ENCODE data around the gene SHROOM3. TPM values are rescaled to one million over a fixed set of nuclear protein-coding genes. Genes with fewer than 3 reads are reported as not detected.
A peak's percentile ranks its signal among the peaks of the same experiment; 100 is the strongest.

Gene SHROOM3
- total RNA-seq, 1 donor from 2014 or later, result 16.2 TPM

DNA sequence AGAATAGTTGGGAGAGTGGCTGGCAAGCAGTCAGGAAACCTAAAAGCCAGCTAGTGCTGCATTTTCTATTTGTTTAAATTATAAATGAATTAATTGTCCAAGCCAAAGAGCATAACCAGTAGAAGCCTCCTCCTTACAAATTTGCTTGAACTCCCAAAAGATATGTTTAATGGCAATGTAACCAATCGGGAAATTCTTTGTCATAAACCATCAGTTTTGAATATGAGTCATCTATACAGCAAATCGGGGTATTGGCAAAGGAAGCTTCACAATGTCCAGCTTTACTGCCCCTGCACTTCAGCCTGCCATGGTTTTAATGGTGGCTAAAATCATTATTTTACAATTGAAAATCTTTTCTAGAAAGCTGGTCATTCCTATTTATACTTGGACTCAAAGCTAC, 216.6 kb downstream of the SHROOM3 start:
- no peak for DNase-seq
- Histone ChIP-seq H3K27me3 (ENCODE audit: low read depth) (no peaks in the 10 kb centered on the region), H3K4me1 (peaks cover 18% of the 10 kb centered on the region), H3K4me3 (no peak overlapping the region), H3K36me3 (no peaks in the 10 kb centered on the region), H3K27ac (replicated peaks) (no peak overlapping the region), H3K9me3 (replicated peaks) (no peaks in the 10 kb centered on the region)
- intact Hi-C loops (cut with micrococcal nuclease), result no loop called here
- TF ChIP-seq, protein P1, sequence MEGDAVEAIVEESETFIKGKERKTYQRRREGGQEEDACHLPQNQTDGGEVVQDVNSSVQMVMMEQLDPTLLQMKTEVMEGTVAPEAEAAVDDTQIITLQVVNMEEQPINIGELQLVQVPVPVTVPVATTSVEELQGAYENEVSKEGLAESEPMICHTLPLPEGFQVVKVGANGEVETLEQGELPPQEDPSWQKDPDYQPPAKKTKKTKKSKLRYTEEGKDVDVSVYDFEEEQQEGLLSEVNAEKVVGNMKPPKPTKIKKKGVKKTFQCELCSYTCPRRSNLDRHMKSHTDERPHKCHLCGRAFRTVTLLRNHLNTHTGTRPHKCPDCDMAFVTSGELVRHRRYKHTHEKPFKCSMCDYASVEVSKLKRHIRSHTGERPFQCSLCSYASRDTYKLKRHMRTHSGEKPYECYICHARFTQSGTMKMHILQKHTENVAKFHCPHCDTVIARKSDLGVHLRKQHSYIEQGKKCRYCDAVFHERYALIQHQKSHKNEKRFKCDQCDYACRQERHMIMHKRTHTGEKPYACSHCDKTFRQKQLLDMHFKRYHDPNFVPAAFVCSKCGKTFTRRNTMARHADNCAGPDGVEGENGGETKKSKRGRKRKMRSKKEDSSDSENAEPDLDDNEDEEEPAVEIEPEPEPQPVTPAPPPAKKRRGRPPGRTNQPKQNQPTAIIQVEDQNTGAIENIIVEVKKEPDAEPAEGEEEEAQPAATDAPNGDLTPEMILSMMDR (IDR thresholded peaks at IDR 0.05; ENCODE audit: borderline replicate concordance), result no peak

DNA sequence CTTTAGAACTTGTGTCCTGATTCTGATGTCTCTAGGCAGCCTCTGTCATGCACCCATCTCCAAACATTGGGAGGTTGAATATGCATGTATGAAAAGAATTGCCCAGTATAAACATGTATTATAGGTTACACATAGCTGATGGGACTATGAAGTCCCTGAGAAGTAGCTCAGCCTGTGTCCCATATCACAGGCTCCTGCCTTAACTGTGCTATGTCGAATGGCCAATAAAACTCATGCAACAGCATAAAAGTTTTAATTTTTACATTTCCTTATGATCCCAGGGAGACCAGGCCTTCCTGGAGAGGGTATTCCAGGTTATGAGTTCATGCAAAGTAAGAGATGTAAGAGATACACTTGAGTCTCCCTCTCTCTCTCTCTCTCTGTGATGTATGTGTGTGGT, 217.4 kb downstream of the SHROOM3 start:
- no peak for DNase-seq
- no peak overlapping the region for H3K4me3 ChIP-seq
- TF ChIP-seq, protein P1 (IDR thresholded peaks at IDR 0.05; ENCODE audit: borderline replicate concordance), result no peak
- H3K27ac ChIP-seq (replicated peaks), result no peak overlapping the region
- H3K9me3 ChIP-seq (replicated peaks), result no peaks in the 10 kb centered on the region
- H3K4me1 ChIP-seq, result peaks cover 22% of the 10 kb centered on the region
- no peaks in the 10 kb centered on the region for H3K36me3 ChIP-seq
- intact Hi-C loops (cut with micrococcal nuclease), result no loop called here
- no peaks in the 10 kb centered on the region for H3K27me3 ChIP-seq (ENCODE audit: low read depth)

DNA sequence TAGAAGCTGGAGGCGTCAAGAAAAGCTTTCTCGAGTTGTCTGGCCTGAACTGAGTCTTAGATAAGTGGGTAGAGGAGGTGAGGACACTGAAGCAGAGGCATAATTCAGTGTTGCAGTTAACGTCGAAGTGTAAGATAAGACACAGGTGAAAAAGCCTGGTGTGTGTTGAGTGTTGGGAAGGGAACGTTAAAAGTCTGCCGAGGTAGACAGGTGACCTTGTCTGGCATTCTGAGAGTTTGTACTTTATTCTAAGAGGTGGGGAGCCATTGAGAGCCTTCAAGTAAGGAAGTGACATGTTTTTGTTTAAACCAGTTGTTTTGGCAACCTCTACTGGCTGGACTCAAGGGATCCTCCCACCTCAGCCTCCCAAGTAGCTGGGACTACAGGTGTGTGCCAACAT, 219.1 kb downstream of the SHROOM3 start:
- peaks cover 36% of the 10 kb centered on the region for H3K4me1 ChIP-seq
- no peaks in the 10 kb centered on the region for H3K36me3 ChIP-seq
- H3K27ac ChIP-seq (replicated peaks), result no peak overlapping the region
- intact Hi-C loops (cut with micrococcal nuclease), result no loop called here
- no peak overlapping the region for H3K4me3 ChIP-seq
- H3K9me3 ChIP-seq (replicated peaks), result no peaks in the 10 kb centered on the region
- H3K27me3 ChIP-seq (ENCODE audit: low read depth), result no peaks in the 10 kb centered on the region
- no peak for DNase-seq
- TF ChIP-seq, protein P1 (IDR thresholded peaks at IDR 0.05; ENCODE audit: borderline replicate concordance), result no peak

DNA sequence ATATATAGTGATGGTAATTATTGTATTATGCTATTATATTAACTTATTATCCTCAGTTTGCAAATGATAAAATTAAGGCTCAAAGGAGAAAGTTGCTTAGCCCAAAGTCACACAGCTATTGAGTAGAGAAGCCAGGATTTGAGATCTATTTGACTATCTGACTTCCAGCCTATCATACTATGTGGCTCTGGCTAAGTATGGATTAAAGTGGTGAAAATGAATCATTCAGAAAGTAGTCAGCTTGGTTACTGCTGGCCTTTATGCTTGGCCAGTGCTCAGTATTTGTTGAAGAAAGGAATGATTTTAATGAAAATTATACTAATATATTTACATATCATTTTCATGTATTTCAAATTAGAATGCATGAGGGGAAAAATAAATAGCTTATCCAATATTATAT, 219.8 kb downstream of the SHROOM3 start:
- intact Hi-C loops (cut with micrococcal nuclease), result no loop called here
- TF ChIP-seq, protein P1 (IDR thresholded peaks at IDR 0.05; ENCODE audit: borderline replicate concordance), result no peak
- Histone ChIP-seq H3K27ac (replicated peaks) (no peak overlapping the region), H3K4me3 (no peak overlapping the region), H3K9me3 (replicated peaks) (no peaks in the 10 kb centered on the region), H3K36me3 (no peaks in the 10 kb centered on the region), H3K27me3 (ENCODE audit: low read depth) (no peaks in the 10 kb centered on the region), H3K4me1 (peaks cover 36% of the 10 kb centered on the region)
- DNase-seq, result no peak

DNA sequence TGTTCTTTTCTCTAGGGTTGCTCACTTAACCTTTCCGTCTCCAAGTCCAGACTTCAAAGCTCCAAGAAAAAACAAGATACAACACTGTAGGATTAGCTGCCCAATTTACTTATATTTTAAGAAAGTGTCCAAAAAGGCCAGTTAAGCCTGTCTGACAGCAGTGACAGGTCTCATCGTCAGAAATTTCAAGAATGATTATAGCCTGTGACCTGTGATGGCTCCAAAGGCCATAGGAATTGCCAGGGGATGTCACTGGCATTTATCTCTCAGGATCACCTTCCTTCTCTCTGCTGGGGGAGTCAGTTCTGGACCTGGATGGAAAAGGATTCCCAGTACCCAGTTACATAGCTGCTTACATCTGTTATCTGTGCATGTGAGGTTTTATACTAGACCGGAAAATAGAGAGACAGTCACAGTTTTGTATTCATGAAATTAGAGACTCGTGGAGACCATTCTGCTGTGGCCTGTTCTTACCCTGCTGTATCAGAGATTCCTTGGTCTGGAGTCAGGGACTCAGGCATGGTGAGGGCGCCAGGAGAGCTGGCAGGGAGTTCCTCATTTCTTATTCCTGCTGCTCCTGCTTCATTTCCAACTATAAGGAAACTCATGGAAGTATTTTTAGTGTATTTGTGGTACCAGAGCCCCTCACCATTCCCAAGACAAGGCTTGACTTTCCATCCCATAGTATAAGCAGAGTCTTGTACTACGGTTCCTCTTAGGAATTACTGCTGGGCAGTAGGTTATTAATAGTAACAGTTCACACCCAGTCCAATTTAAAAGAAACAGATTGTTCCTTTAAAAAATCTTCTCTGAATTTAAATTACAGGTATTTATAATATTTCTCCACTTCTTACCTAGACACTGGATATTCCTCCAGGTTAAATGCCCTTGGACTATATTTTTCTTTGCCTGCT, 220.8 kb downstream of the SHROOM3 start:
- TF ChIP-seq, protein P1 (IDR thresholded peaks at IDR 0.05; ENCODE audit: borderline replicate concordance), result no peak
- Histone ChIP-seq H3K27ac (replicated peaks) (peak overlapping the region; percentile 44), H3K4me1 (peaks cover 36% of the 10 kb centered on the region), H3K4me3 (no peak overlapping the region), H3K27me3 (ENCODE audit: low read depth) (no peaks in the 10 kb centered on the region), H3K36me3 (no peaks in the 10 kb centered on the region), H3K9me3 (replicated peaks) (no peaks in the 10 kb centered on the region)
- intact Hi-C loops (cut with micrococcal nuclease), result no loop called here
- DNase-seq, result no peak
